GM23248 (cell line): Measurements from ENCODE around the gene ANXA11. TPM values are rescaled to one million over a fixed set of nuclear protein-coding genes. Genes with fewer than 3 reads are reported as not detected.

Experiments
- DNase-seq: peaks from one replicate; pipeline ENCODE4 v3.0.0-alpha.2; 2015
- H2AFZ ChIP-seq: fragments of 200-600 bp; sonication (generic); 2 replicates; pipeline ENCODE4 v1.6.1; 2016; ENCODE audit warnings: antibody characterized with exemption
- H3F3A ChIP-seq: fragments of 200-600 bp; sonication (generic); 2 replicates; pipeline ENCODE4 v1.6.1; 2016; ENCODE audit warnings: mild to moderate bottlenecking, antibody characterized with exemption, mixed run types; ENCODE audit not compliant: insufficient read depth
- H3K27ac ChIP-seq: fragments of 200-600 bp; sonication (generic); 2 replicates; pipeline ENCODE4 v1.5.1; 2016; ENCODE audit warnings: mild to moderate bottlenecking
- H3K27me3 ChIP-seq: fragments of 200-600 bp; sonication (generic); replicated peaks from 2 replicates; pipeline ENCODE4 v1.6.1; 2016; ENCODE audit warnings: mild to moderate bottlenecking; ENCODE audit not compliant: insufficient read depth
- H3K36me3 ChIP-seq: fragments of 200-600 bp; sonication (generic); 2 replicates; pipeline ENCODE4 v1.6.1; 2016; ENCODE audit warnings: low read depth, mild to moderate bottlenecking
- H3K4me1 ChIP-seq: fragments of 200-600 bp; sonication (generic); 2 replicates; pipeline ENCODE4 v1.6.1; 2016; ENCODE audit warnings: mild to moderate bottlenecking; ENCODE audit not compliant: insufficient read depth
- H3K4me2 ChIP-seq: fragments of 200-600 bp; sonication (generic); one replicate; pipeline ENCODE4 v1.6.1; 2016; ENCODE audit warnings: mild to moderate bottlenecking; ENCODE audit not compliant: unreplicated experiment
- H3K4me3 ChIP-seq: fragments of 200-600 bp; sonication (generic); 2 replicates; pipeline ENCODE4 v1.5.1; 2016; ENCODE audit warnings: mild to moderate bottlenecking
- H3K79me2 ChIP-seq: fragments of 200-600 bp; sonication (generic); 2 replicates; pipeline ENCODE4 v1.6.1; 2016; ENCODE audit warnings: mild to moderate bottlenecking; ENCODE audit not compliant: insufficient read depth
- H3K9ac ChIP-seq: fragments of 200-600 bp; sonication (generic); 2 replicates; pipeline ENCODE4 v1.6.1; 2016; ENCODE audit warnings: mild to moderate bottlenecking
- H3K9me2 ChIP-seq: fragments of 200-600 bp; sonication (generic); 2 replicates; pipeline ENCODE4 v1.6.1; 2016; ENCODE audit warnings: mixed run types, mild to moderate bottlenecking, moderate library complexity; ENCODE audit not compliant: insufficient read depth
- H3K9me3 ChIP-seq: fragments of 200-600 bp; sonication (generic); one replicate; pipeline ENCODE4 v1.6.1; 2017; ENCODE audit warnings: low read depth
- H4K20me1 ChIP-seq: fragments of 200-600 bp; sonication (generic); 2 replicates; pipeline ENCODE4 v1.6.0; 2016; ENCODE audit not compliant: insufficient read depth
- EZH2 ChIP-seq: fragments of 200-600 bp; sonication (generic); IDR thresholded peaks from 2 replicates; pipeline ENCODE4 v1.6.1; 2018; ENCODE audit warnings: antibody characterized with exemption, mild to moderate bottlenecking; ENCODE audit not compliant: insufficient read depth, poor library complexity, severe bottlenecking
- EZH2phosphoT487 ChIP-seq: fragments of 200-600 bp; sonication (generic); IDR thresholded peaks from 2 replicates; pipeline ENCODE4 v1.6.1; 2018; ENCODE audit warnings: antibody characterized with exemption, moderate library complexity, mild to moderate bottlenecking, low read depth; ENCODE audit not compliant: insufficient read depth
- WGBS, 2 experiments: methylation state at CpG; one replicate each; pipeline ENCODE4 v1.1.6; 2015 to 2017; ENCODE audit warnings: low lambda C conversion rate in 2 of 2, low coverage in 1 of 2; ENCODE audit errors: missing lambda C conversion rate in 2 of 2; 5-methylcytosine and 5-hydroxymethylcytosine counted together
- in situ Hi-C: fragments of 300-500 bp; cut with MboI; formaldehyde crosslinking; loops from 2 replicates; pipeline ENCODE4 v1.15.0; 2020
- polyA plus RNA-seq: library from polyadenylated mRNA; unstranded; fragments of >200 nt; fragmentation: Nextera tagmentation; extraction: Ambion mirVana; gene quantifications from 2 replicates; pipeline ENCODE4 v1.2.1, GENCODE V29; 2016
- total RNA-seq: library from RNA; depleted of rRNA; stranded (reverse); fragments of >200 nt; shearing (Covaris generic); gene quantifications from 2 replicates; pipeline ENCODE4 v1.2.3, GENCODE V29; 2014

ANXA11 gene
- total and polyA plus RNA-seq, 2 experiments from 2014 or later, result 116 to 189 TPM

DNA sequence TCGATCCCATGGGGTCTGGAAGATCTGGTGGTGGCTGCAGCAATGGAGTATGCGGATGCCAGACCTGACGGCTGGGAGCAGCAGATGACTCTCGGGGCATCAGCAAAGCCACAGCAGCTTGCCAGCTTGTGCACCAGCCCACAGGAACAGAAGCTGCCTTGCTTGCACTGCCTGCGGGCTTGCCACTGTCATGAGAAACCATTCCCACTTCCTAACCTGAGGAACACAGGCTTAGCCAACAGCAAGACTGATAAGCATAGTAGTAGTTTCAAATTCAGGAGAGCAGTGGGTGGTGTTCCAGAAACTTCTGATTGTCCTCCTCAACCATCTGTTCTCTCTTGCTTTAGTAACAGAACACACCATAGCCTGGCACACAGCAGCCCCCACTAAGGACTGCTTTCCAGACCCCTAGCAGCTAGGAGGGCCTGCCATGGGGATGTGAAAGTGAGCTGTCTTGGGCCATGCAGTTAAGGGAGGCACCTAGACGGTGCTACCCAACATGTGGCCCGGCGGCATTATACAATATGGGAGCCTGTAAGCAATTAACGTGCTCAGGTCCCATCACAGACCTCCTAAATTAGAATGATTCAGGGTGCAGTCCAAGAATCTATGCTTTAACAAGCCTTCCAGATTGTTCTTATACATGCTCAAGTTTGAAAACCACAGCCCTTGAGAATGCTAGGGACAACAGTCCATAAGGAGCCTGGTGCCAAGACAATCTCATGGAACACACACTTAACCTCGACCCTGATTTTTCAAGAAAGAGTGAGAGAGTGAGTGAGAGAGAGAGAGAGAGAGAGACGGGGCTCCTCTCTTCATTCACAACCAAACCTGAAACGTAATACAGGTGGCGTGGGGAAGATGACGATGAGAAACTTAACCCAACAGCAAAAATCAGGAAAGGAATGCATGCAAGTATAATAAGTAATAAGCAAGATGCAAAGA, 7.1 kb downstream of the ANXA11 start:
- 58 to 62% methylated on average over 14 of the region's 14 CpGs for WGBS, 2 experiments
- TF ChIP-seq EZH2phosphoT487, result no peak
- no peak for TF ChIP-seq EZH2
- no peak overlapping the region for H3K9ac ChIP-seq
- peaks cover 100% of the 10 kb centered on the region for H3K79me2 ChIP-seq
- peak overlapping the region; percentile 95 for H3K27ac ChIP-seq
- peaks cover 61% of the 10 kb centered on the region for H3K4me1 ChIP-seq
- no peaks in the 10 kb centered on the region for H3K36me3 ChIP-seq
- no peak overlapping the region for H2AFZ ChIP-seq
- no peak overlapping the region for H3K4me2 ChIP-seq
- H4K20me1 ChIP-seq, result peaks cover 7% of the 10 kb centered on the region; the same call in 1 of the 2 replicates
- DNase-seq, result no peak
- in situ Hi-C loops, result no loop called here
- H3F3A ChIP-seq, result peaks cover 25% of the 10 kb centered on the region
- H3K4me3 ChIP-seq, result no peak overlapping the region
- no peaks in the 10 kb centered on the region for H3K9me2 ChIP-seq
- H3K9me3 ChIP-seq, result no peaks in the 10 kb centered on the region
- H3K27me3 ChIP-seq, result no peaks in the 10 kb centered on the region

DNA sequence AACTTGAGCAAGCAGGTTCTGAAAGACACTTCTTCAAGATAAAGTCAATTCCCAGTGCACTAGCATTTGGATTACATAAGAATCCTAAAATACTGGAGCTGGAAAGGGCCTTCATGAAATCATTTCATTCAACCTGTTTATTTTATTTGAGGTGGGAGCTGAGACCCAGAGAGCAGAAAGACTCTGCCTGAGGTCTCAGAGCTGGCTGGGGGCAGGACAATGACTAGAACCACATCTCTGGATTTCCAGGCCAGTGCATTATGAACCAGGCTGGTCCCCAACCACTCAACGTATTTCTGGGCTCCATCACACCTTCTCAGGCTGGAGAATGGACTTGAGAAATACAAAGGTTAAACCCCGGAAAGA, 8.4 kb downstream of the ANXA11 start:
- TF ChIP-seq EZH2 (no peak), EZH2phosphoT487 (no peak)
- Histone ChIP-seq H3K9ac (no peak overlapping the region), H3K4me1 (peaks cover 48% of the 10 kb centered on the region), H3K9me3 (no peaks in the 10 kb centered on the region), H3K27me3 (no peaks in the 10 kb centered on the region), H3K4me3 (no peak overlapping the region), H3K36me3 (peaks cover 8% of the 10 kb centered on the region; the same call in 1 of the 2 replicates), H3F3A (peaks cover 34% of the 10 kb centered on the region), H3K79me2 (peaks cover 100% of the 10 kb centered on the region), H3K4me2 (no peak overlapping the region), H4K20me1 (peaks cover 7% of the 10 kb centered on the region), H3K9me2 (no peaks in the 10 kb centered on the region), H2AFZ (no peak overlapping the region), H3K27ac (no peak overlapping the region)
- in situ Hi-C loops, result no loop called here
- 55 to 61% methylated on average over 2 of the region's 2 CpGs for WGBS, 2 experiments
- DNase-seq, result no peak

DNA sequence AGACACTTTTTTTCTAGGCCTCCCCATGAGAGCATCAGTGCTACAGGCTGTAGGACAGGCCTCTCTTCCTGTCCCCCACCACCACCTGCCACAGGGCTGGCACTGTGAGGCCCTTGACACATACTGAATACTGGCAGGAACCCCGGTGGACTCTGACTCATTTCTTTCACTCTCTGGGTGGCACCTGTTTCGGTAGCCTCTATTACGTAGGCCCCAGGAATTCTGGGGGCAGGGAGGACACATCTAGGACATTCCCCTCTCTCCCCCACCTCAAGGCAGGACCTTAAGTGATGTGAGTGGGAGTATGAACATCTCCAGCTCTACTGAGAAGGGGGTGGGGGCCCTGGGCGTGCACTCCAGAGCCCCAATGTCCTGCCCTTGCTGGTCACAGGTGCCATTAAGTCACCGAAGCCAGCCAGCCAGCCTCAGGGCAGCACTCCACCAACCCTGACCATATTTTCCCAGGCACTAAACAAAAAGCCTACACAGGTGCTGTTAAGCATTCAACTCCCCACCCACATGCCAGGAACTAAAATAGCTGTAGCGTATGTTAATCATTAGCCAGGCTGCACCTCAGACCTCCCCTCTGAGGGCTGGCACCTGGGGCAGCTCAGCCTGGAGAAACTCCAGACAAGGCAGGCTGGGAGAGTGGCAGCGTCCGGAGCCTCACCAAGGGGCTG, 8.9 kb downstream of the ANXA11 start:
- Histone ChIP-seq H3K79me2 (peaks cover 100% of the 10 kb centered on the region), H3F3A (peaks cover 34% of the 10 kb centered on the region), H3K9me2 (no peaks in the 10 kb centered on the region), H3K4me3 (no peak overlapping the region), H3K4me2 (no peak overlapping the region), H3K4me1 (peaks cover 43% of the 10 kb centered on the region), H3K27me3 (no peaks in the 10 kb centered on the region), H3K9ac (peak overlapping the region; percentile 2; the same call in 1 of the 2 replicates), H2AFZ (no peak overlapping the region), H3K9me3 (no peaks in the 10 kb centered on the region), H4K20me1 (peaks cover 7% of the 10 kb centered on the region), H3K27ac (no peak overlapping the region; the same call in 1 of the 2 replicates), H3K36me3 (peaks cover 8% of the 10 kb centered on the region; the same call in 1 of the 2 replicates)
- 53 to 56% methylated on average over 8 of the region's 8 CpGs for WGBS, 2 experiments
- no peak for TF ChIP-seq EZH2phosphoT487
- no peak for TF ChIP-seq EZH2
- peak; percentile 82 for DNase-seq
- in situ Hi-C loops, result no loop called here

DNA sequence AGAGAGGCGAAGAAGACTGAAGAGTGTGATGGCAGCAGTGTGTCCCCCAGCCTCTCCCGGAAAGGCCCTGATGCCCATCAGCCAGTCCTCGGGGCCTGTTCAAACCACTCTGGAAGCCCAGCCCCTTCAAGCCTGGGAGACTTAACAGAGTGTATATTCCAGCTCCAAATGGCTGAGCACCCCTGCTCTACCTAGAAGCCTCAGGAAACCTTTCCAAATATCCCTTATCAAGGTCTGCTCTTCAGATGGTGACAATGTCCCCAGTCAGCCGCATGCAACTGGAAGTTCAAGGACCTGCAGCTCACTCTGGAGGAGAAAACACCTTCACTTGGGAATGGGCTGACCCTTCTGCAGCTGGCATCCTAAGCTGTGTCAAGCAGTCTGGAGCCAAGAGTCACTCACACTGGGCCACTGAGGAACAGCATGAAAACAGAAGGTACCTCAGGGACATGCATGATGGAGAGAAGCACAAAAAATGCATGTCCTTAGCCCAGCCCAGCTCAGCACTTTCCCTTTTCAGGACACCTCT, 10.2 kb downstream of the ANXA11 start:
- Histone ChIP-seq H3K36me3 (peaks cover 8% of the 10 kb centered on the region; the same call in 1 of the 2 replicates), H3K79me2 (peaks cover 100% of the 10 kb centered on the region), H2AFZ (no peak overlapping the region), H3K9me2 (no peaks in the 10 kb centered on the region), H3K4me2 (no peak overlapping the region), H3F3A (peaks cover 21% of the 10 kb centered on the region), H3K4me1 (peaks cover 36% of the 10 kb centered on the region), H3K9me3 (no peaks in the 10 kb centered on the region), H3K4me3 (no peak overlapping the region), H3K27me3 (no peaks in the 10 kb centered on the region), H3K27ac (no peak overlapping the region), H4K20me1 (peaks cover 12% of the 10 kb centered on the region), H3K9ac (no peak overlapping the region)
- 73 to 81% methylated on average over 4 of the region's 4 CpGs for WGBS, 2 experiments
- no peak for TF ChIP-seq EZH2phosphoT487
- TF ChIP-seq EZH2, result no peak
- in situ Hi-C loops, result no loop called here
- no peak for DNase-seq
